ENCODE measurements around the gene SELL.
"Not testable (repeated sequence)": the region's sequence is repeated elsewhere in the genome, so short reads cannot be mapped to it uniquely, and the experiment has no call there.

The SELL gene

DNA sequence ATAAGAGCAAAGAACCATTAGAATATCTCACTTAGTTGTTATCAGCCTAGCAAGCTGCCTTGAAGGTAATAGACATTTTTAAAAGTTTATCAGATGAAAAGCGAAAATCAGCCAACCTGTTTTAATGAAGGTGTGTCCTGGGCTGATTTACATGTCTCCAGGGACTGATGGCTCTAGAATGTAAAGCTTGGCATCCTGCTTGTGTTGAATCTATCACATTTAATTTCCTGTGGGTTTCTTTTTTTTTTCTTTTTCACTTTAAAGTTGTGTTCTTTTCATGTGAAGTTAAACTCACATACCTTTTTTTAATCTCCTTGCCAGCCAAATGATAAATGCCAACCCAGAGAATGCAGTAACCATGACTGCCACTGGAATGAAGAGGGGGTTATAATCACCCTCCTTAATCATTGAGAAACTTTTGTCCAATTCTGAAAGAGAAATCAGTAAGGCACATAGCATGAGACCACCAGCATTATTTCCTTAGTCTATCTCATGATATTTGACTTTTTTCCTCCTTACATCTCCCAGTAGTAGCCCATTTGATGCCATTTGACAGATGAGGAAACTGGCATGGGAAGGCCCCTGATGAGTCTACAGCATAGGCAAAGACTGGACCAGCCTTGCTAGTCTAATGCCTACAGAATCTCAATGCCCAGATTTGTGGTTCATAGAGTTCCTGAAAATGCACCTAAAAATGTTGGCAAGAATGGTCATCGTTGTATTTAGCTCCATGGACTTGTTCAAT is 10.0 kb downstream of the SELL start:
- no peak for DNase-seq

DNA sequence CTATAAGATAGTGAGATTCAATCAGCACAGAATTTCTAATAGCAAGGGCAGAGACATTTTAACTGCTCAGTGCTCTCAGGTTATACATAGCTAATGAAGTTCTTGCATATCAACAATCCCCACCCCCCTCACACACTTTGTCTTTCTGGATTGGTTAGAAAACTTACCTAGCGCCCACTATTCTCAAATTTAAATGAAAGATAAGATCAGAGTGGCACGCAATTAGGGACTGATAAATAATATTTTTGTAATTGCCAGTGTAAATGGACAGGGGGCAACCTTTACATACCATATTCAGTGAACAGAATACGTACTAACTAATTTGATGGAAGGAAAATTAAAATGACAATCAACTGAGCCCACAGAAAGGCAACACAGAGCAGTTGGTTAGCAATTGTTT is 11.7 kb downstream of the SELL start:
- DNase-seq, result no peak

- DNase-seq, result no peak
These were observed 12.4 kb downstream of the SELL start for GRCh38 chr1:169698976-169699375.

GRCh38 chr1:169697755-169698154 is 13.7 kb downstream of the SELL start:
- DNase-seq, result no peak

GRCh38 chr1:169696273-169697100 is 14.9 kb downstream of the SELL start:
- DNase-seq, result no peak

DNA sequence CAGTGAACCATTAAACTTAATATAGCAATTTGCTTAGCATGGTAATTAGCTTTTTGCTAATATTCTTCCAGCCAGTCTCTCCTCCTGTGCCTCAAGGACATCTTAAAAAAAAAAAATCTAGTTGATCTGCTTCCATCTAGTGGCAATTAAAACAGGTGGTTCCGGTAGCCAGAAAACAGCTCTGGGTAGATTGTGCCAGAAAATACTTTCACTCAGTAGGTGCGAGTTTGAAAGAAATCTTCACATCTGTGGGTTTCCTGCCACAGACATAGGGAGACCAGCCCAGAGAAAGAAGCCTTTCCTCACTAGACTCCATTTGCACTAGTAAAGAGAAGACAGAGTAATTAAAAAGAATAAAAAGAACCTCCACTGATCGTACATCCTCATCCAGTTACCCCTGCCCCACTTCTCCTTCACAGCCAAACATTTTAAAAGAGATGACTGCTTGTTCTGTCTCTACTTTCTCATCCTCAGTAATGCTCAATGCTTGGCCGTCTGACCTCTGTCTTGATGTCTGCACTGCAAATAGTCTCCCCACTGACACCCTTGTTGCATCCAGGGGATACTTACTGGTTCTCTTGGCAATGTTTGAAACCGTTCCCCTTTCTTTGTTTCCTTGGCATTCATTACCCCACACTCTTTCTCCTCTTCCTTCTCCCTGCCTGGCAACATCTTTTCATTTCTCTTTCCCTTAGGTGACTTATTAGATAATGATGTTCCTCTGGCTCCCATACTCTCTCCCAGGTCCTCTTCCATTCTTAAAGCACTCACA is 16.9 kb downstream of the SELL start:
- no peak for DNase-seq

DNA sequence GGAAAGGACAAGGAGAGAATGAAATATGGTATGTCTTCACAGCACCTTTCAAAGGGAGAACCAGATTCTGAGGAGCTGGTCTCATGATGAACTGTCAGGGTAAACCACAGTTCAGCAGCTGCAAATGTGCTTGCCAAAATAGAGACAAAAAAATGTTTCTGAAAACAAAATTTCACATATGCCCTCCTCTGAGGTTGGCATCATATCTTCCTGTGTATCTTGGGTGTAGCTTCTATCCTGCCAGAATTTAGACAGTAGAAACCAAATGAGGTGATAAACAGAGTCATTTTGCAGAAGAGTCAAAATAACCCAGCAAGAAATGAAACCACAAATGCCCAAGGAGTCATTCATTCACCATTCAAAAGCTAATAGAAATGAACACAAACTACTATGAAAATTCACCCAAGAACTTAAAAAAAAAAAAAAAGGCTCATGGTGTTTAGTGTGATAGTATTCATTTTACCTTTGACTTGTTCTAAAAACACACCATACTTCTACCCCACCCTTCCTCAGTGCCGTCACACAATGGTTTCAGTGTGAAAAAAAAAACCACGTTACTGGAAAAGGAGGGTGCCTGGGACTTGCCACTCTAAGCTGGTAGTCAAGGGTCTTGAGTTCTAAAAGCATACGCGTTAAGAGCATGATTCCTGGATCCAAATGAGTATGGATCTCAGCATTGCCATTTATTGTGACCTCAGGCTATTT is 18.5 kb downstream of the SELL start:
- DNase-seq, result no peak

- DNase-seq, result no peak
These were observed 20.9 kb downstream of the SELL start for GRCh38 chr1:169690489-169690888.

DNA sequence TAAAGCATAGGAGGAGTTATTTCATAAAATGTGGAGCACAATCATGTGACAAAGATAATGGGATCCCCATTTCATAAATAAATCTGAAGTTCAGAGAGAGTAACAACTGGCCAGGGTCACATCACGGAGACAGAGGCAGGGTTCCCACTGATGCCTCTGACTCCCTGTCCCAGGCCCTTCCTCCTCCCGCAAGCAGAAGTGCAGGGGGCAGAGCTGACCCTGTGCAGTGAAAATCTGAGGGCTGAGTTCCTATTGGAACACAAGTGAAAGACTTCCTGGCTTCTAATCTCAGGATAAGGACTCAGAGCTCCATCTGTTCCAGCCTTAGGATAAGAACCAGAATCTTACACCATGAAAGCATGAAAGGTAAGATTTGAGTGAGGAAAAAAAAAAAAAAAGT is 22.0 kb downstream of the SELL start:
- no peak for DNase-seq

DNA sequence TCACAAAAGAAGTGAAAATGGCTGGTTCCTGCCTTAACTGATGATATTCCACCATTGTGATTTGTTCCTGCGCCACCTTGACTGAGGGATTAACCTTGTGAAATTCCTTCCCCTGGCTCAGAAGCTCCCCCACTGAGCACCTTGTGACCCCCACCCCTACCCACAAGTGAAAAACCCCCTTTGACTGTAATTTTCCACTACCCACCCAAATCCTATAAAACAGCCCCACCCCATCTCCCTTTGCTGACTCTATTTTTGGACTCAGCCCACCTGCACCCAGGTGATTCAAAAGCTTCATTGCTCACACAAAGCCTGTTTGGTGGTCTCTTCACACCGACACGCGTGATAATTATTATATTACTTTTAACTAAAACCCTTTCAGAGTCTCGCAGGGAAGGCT is 23.0 kb downstream of the SELL start:
- not testable (repeated sequence) for DNase-seq

GRCh38 chr1:169683661-169684060 is 27.8 kb downstream of the SELL start:
- no peak for DNase-seq

DNA sequence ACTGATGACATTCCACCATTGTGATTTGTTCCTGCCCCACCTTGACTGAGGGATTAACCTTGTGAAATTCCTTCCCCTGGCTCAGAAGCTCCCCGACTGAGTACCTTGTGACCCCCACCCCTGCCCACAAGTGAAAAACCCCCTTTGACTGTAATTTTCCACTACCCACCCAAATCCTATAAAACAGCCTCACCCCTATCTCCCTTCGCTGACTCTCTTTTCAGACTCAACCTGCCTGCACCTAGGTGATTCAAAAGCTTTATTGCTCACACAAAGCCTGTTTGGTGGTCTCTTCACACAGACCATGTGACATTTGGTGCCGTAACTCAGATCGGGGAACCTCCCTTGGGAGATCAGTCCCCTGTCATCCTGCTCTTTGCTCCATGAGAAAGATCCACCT is 28.3 kb downstream of the SELL start:
- DNase-seq, result not testable (repeated sequence)

- no peak for DNase-seq
These were observed 29.3 kb downstream of the SELL start for GRCh38 chr1:169682071-169682470.

- no peak for DNase-seq
These were observed 30.3 kb downstream of the SELL start for GRCh38 chr1:169681140-169681539.

- no peak for DNase-seq
These were observed 30.9 kb downstream of the SELL start for GRCh38 chr1:169680377-169681019.

DNA sequence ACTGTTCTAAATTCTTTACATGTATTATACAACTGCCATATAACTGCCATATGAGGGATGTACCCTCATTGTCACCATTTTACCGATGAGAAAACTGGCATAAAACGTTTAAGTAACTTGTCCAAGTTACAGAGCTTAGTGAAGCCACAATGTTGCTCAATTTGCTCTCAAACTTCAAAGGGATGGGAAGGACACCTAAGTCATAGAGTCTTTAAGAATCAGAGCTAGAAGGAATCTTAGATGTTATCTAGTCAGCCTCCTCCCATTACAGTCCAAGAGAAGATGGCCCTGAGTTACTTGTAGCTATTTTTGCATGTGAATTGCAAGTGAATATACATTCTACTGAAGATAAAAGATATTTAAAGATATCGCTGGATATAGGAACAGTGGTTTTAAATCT is 31.7 kb downstream of the SELL start:
- no peak for DNase-seq

DNA sequence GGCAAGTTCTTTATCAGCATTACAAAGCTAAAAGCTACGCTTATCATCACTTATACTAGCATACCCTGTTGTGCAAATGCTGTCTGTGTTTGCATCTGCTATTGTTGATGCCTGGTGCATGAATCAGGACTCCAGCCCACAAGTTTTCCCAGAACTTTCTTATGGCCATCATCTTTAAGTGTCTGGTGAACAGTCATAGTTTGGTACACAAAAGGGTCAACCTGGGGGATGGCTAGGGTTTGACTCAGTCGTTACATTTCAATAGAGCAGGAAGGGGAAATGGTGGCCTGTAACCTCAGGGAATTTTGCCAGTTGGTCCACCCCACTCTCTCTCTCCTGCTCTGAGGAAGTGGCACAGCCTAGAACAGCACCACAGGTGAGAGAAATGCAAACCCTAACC is 35.4 kb downstream of the SELL start:
- DNase-seq, result no peak

GRCh38 chr1:169670836-169671235 is 40.6 kb downstream of the SELL start:
- no peak for DNase-seq

- not testable (repeated sequence) for DNase-seq
These were observed 41.2 kb downstream of the SELL start for GRCh38 chr1:169670244-169670643.

DNA sequence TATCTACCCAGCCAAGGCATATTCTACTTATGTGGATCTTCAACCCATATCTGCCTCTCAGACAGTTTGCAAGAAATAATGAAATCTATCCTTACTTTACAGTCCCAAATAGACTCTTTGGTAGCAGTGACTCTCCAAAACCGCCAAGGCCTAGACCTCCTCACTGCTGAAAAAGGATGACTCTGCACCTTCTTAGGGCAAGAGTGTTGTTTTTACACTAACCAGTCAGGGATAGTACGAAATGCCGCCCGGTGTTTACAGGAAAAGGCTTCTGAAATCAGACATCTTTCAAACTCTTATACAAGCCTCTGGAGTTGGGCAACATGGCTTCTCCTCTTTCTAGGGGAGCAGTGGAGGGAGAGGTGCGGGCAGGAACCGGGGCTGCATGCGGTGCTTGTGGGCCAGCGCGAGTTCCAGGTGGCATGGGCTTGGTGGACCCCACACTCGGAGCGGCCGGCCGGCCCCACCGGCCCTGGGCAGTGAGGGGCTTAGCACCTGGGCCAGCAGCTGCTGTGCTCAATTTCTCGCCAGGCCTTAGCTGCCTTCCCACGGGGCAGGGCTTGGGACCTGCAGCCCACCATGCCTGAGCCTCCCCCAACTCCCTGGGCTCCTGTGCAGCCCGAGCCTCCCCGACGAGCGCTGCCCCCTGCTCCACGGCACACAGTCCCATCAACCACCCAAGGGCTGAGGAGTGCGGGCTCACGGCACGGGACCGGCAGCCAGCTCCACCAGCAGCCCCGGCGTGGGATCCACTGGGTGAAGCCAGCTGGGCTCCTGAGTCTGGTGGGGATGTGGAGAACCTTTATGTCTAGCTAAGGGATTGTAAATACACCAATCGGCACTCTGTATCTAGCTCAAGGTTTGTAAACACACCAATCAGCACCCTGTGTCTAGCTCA is 43.5 kb downstream of the SELL start:
- not testable (repeated sequence) for DNase-seq

GRCh38 chr1:169667227-169667639 is 44.2 kb downstream of the SELL start:
- DNase-seq, result not testable (repeated sequence)

Data from NCI-H1048 (cell line).